Activated CD4-positive, alpha-beta memory T cell treated with anti-CD3 and anti-CD28 coated beads, Interleukin-2, amount 10 ng/mL, durations not matched to agents 7 days and 5 days (primary cell): Measurements from ENCODE around the gene DBP. TPM values are rescaled to one million over a fixed set of nuclear protein-coding genes. Genes with fewer than 3 reads are reported as not detected.

Experiments used
- CTCF ChIA-PET: fragments of 350-600 bp; sonication (Branson Sonifier 250); formaldehyde crosslinking; loops from one replicate; lab custom pipeline; 2021; ENCODE audit warnings: antibody characterized with exemption, inconsistent platforms; lab: Charles Lee
- POLR2A ChIA-PET: fragments of 350-600 bp; sonication (Branson Sonifier 250); formaldehyde crosslinking; loops from one replicate; lab custom pipeline; 2021; ENCODE audit warnings: antibody characterized with exemption; lab: Charles Lee
- DNase-seq: peaks from one replicate; pipeline ENCODE4 v3.0.0-alpha.2; 2020
- H3K27ac Mint-ChIP-seq: one replicate; pipeline ENCODE4 v1.8.0; 2021; ENCODE audit warnings: mild to moderate bottlenecking, mixed read lengths
- H3K27me3 Mint-ChIP-seq: one replicate; pipeline ENCODE4 v1.8.0; 2021; ENCODE audit warnings: mixed read lengths
- H3K36me3 Mint-ChIP-seq: one replicate; pipeline ENCODE4 v1.8.0; 2021; ENCODE audit warnings: low read depth, mixed read lengths
- H3K4me1 Mint-ChIP-seq: one replicate; pipeline ENCODE4 v1.8.0; 2021; ENCODE audit warnings: mixed read lengths
- H3K4me3 Mint-ChIP-seq: one replicate; pipeline ENCODE4 v1.8.0; 2021; ENCODE audit warnings: mild to moderate bottlenecking, mixed read lengths
- H3K9me3 Mint-ChIP-seq: one replicate; pipeline ENCODE4 v1.8.0; 2021; ENCODE audit warnings: mixed read lengths
- total RNA-seq, 2 experiments: library from RNA; stranded (reverse); gene quantifications; one replicate each; pipeline ENCODE4 v1.2.3, GENCODE V29; 2021

Gene DBP
- total RNA-seq, 2 experiments from 2014 or later = 18.7 to 19.1 TPM

DNA sequence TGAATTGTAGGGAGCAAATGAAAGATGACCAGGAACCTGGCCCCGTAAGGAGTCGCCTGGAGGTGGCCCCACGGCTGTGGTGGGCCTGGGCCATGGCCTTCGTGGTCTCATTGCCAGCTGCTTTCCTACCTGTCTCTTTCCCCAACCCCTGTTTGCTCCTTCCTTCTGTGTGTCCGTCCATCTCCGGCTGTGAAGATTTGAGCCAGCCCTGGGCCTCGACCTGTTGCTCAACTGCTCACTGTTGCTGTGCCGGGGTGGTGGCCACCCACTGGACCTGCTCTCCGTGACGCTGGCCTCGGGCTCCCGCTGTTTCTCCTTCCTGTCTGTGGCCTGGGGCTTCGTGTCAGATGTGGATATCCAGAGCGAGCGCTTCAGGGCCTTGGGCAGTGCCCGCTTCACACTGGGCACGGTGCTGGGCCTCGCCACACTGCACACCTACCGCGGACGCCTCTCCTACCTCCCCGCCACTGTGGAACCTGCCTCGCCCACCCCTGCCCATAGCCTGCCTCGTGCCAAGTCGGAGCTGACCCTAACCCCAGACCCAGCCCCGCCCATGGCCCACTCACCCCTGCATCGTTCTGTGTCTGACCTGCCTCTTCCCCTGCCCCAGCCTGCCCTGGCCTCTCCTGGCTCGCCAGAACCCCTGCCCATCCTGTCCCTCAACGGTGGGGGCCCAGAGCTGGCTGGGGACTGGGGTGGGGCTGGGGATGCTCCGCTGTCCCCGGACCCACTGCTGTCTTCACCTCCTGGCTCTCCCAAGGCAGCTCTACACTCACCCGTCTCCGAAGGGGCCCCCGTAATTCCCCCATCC, 8.5 kb downstream of the DBP start:
- H3K27ac Mint-ChIP-seq = no peak overlapping the region
- CTCF ChIA-PET = no interaction called here

DNA sequence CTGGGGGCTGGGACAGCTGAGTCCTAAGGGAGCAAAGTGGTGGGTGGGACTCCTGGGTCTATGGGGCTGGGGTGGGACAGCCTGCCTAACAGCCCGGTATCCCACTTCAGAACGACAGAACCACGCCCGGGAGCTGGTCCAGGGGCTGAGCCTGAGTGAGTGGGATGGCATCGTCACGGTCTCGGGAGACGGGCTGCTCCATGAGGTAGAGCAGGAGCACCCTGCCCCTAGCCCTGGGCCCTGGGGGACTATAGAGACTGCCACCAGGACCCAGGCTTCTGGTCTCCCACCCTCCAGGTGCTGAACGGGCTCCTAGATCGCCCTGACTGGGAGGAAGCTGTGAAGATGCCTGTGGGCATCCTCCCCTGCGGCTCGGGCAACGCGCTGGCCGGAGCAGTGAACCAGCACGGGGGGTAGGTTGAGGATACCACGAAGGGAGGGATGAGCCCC, 9.3 kb downstream of the DBP start:
- H3K27me3 Mint-ChIP-seq = no peaks in the 10 kb centered on the region
- no peak overlapping the region for H3K4me3 Mint-ChIP-seq
- no peak for DNase-seq
- POLR2A ChIA-PET = interaction anchor here (1.1 to 2.0 kb wide), 4 partner anchors 9 to 12 kb away, joined by 3 to 6 read pairs (median 6); partner anchors contain the start of genes DBP, RPL18 and SPHK2
- no peak overlapping the region for H3K27ac Mint-ChIP-seq
- H3K9me3 Mint-ChIP-seq = no peaks in the 10 kb centered on the region
- peaks cover 16% of the 10 kb centered on the region for H3K36me3 Mint-ChIP-seq
- CTCF ChIA-PET = no interaction called here
- peaks cover 49% of the 10 kb centered on the region for H3K4me1 Mint-ChIP-seq

More for the DNA sequence above, 8.5 kb downstream of the DBP start:
- Mint-ChIP-seq H3K9me3 (no peaks in the 10 kb centered on the region), H3K4me3 (no peak overlapping the region), H3K27me3 (no peaks in the 10 kb centered on the region), H3K36me3 (peaks cover 10% of the 10 kb centered on the region), H3K4me1 (peaks cover 47% of the 10 kb centered on the region)
- POLR2A ChIA-PET = interaction anchor here (1.1 to 2.0 kb wide), 4 partner anchors 8 to 13 kb away, joined by 3 to 6 read pairs (median 6); partner anchors contain the start of genes DBP, RPL18 and SPHK2
- no peak for DNase-seq

- Mint-ChIP-seq H3K27ac (peak overlapping the region; percentile 52), H3K27me3 (no peaks in the 10 kb centered on the region), H3K9me3 (no peaks in the 10 kb centered on the region), H3K4me1 (peaks cover 48% of the 10 kb centered on the region), H3K4me3 (no peak overlapping the region), H3K36me3 (peaks cover 18% of the 10 kb centered on the region)
- CTCF ChIA-PET = no interaction called here
- peak; percentile 50 for DNase-seq
- POLR2A ChIA-PET = interaction anchor here (0.6 to 2.0 kb wide), 5 partner anchors 8 to 12 kb away, joined by 3 to 6 read pairs (median 5); partner anchors contain the start of genes DBP, RPL18 and SPHK2
Observed at GRCh38 chr19:48627201-48627864, 9.8 kb downstream of the DBP start.

DNA sequence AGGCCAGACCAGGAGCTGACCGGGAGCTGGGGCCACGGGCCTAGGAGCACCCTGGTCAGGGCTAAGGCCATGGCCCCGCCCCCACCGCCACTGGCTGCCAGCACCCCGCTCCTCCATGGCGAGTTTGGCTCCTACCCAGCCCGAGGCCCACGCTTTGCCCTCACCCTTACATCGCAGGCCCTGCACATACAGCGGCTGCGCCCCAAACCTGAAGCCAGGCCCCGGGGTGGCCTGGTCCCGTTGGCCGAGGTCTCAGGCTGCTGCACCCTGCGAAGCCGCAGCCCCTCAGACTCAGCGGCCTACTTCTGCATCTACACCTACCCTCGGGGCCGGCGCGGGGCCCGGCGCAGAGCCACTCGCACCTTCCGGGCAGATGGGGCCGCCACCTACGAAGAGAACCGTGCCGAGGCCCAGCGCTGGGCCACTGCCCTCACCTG, 11.3 kb downstream of the DBP start:
- DNase-seq = no peak
- H3K27ac Mint-ChIP-seq = no peak overlapping the region
- no peaks in the 10 kb centered on the region for H3K9me3 Mint-ChIP-seq
- CTCF ChIA-PET = no interaction called here
- H3K4me1 Mint-ChIP-seq = peaks cover 53% of the 10 kb centered on the region
- POLR2A ChIA-PET = no interaction called here
- no peaks in the 10 kb centered on the region for H3K27me3 Mint-ChIP-seq
- H3K4me3 Mint-ChIP-seq = no peak overlapping the region
- H3K36me3 Mint-ChIP-seq = peaks cover 26% of the 10 kb centered on the region

DNA sequence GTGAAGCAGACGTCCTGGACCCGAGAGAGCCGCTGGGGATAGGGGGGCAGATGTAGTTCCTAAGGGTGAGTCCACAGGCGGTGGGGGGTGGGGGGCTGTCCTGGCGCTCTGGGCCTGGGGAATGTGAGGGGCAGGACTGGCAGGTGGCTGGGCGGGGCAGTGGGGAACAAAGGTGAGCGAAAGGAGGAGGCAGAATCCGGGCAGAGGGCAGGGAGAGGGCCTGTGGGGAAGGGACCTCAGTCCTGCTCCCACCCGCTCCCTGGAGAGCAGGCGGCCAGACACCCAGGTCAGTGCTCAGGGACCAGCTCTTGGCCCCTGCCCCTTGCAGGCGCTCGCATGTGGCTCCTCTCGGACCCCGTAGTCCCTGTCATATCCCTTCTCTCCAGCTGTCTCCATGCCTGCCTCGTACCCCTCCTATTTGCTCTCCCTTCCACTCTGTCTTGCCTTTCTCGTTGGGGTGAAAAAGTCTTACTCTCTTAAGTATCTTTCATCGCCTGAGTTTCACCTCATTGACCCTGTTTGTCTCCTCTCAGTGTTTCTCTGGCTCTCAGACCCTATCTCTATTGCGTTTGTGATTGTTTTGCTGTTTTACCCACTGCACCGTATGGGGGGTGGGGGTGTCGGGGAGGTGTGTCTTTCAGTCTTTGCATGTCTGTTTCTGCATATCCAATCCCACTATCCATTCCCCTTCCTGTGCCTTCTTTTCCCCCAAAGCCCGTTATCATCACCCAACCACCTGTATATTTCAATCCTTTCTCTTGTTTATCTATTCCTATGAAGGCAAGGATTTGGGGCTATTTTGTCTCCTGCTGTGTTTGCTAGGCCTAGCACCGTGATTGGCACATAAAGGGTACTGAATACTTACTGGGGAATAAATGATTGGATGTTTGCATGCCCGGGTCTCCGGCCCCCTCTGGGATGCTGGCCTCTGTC, 12.1 kb downstream of the DBP start:
- ChIA-PET CTCF (no interaction called here), POLR2A (interaction anchor here (0.6 to 1.8 kb wide), 2 partner anchors 9 to 10 kb away, joined by 3 to 7 read pairs; partner anchors contain the start of gene FAM83E)
- Mint-ChIP-seq H3K9me3 (no peaks in the 10 kb centered on the region), H3K27ac (peak overlapping the region; percentile 55), H3K36me3 (peaks cover 25% of the 10 kb centered on the region), H3K4me1 (peaks cover 48% of the 10 kb centered on the region), H3K4me3 (peak overlapping the region; percentile 71), H3K27me3 (no peaks in the 10 kb centered on the region)
- DNase-seq = no peak

GRCh38 chr19:48624067-48624594, 13.0 kb downstream of the DBP start:
- POLR2A ChIA-PET = interaction anchor here (1.1 to 1.9 kb wide), 4 partner anchors 9 to 21 kb away, joined by 4 to 15 read pairs (median 6); partner anchors contain the start of genes CA11 and FAM83E
- peak overlapping the region; percentile 86 for H3K27ac Mint-ChIP-seq
- CTCF ChIA-PET = interaction anchor here (0.6 to 1.9 kb wide), 4 partner anchors 10 to 369 kb away, joined by 3 to 11 read pairs (median 6); partner anchors contain the start of genes DBP, GYS1 and RUVBL2
- H3K36me3 Mint-ChIP-seq = peaks cover 27% of the 10 kb centered on the region
- H3K4me1 Mint-ChIP-seq = peaks cover 53% of the 10 kb centered on the region
- H3K4me3 Mint-ChIP-seq = peak overlapping the region; percentile 71
- peak; percentile 98 for DNase-seq
- H3K27me3 Mint-ChIP-seq = no peaks in the 10 kb centered on the region
- H3K9me3 Mint-ChIP-seq = no peaks in the 10 kb centered on the region

- no peaks in the 10 kb centered on the region for H3K9me3 Mint-ChIP-seq
- peaks cover 53% of the 10 kb centered on the region for H3K4me1 Mint-ChIP-seq
- H3K27me3 Mint-ChIP-seq = no peaks in the 10 kb centered on the region
- POLR2A ChIA-PET = interaction anchor here (0.6 to 1.9 kb wide), 5 partner anchors 9 to 116 kb away, joined by 3 to 15 read pairs (median 6); partner anchors contain the start of genes CA11 and FAM83E
- CTCF ChIA-PET = interaction anchor here (0.6 to 1.9 kb wide), 4 partner anchors 10 to 370 kb away, joined by 3 to 11 read pairs (median 6); partner anchors contain the start of genes DBP, GYS1 and RUVBL2
- no peak for DNase-seq
- H3K4me3 Mint-ChIP-seq = peak overlapping the region; percentile 71
- H3K27ac Mint-ChIP-seq = peak overlapping the region; percentile 86
- H3K36me3 Mint-ChIP-seq = peaks cover 31% of the 10 kb centered on the region
Observed at GRCh38 chr19:48623556-48624066, 13.6 kb downstream of the DBP start.

- peaks cover 64% of the 10 kb centered on the region for H3K36me3 Mint-ChIP-seq
- no peaks in the 10 kb centered on the region for H3K27me3 Mint-ChIP-seq
Observed at GRCh38 chr19:48619692-48620585, 17.2 kb downstream of the DBP start.

DNA sequence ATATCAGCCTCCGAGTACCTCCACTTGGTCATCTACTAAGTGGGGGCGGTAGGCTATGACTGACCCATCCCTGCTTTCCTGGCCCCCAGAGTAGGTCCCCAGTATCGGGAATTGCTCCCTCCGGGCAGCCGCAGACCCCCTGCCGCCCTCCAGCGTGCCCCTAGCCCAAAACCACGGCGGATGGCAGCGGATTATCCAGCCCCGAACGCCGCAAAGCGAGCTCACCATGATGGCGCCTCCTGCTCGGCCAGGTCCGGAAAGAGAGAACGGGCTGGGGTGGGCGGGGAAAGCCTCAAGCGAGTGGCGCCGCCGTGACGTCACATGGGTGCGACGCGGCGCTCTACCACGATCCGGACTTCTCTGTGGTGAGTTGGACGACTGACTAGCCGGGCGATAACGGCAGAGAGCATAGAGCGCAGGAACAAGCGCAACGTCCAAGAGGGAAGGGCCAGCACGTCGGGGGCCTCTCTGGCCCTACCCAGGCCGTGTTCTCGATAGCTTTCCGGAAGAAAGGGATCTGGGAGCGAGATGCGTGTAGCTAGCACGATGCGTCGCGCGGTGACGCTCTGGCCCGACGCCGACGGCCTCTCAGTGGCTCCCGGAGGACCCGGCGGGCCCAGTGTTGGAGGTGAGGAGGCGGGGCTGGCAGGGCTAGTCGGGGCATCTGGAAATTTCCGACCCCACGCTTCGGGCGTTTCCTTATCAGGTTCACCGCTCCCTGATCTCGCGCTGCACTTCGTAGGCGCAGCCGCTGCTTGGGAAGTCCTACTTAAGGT, 18.1 kb downstream of the DBP start, which contains the start of the genes RPL18 and SPHK2:
RPL18 (minus strand) TSS at position 263 of the 776 bp plus-strand sequence; CDS start at position 228, 35 bp downstream.
SPHK2 (plus strand) TSS at position 591 of the 776 bp plus-strand sequence. CDS start 1,009 bp downstream, outside the sequence.
- H3K4me1 Mint-ChIP-seq = peaks cover 58% of the 10 kb centered on the region
- peak within 1 kb of the TSS; percentile 97 for H3K27ac Mint-ChIP-seq
- CTCF ChIA-PET = interaction anchor here (0.6 to 1.4 kb wide), 4 partner anchors 10 to 126 kb away, joined by 3 to 7 read pairs (median 4); no protein-coding TSS in a partner anchor
- no peaks in the 10 kb centered on the region for H3K27me3 Mint-ChIP-seq
- peaks cover 67% of the 10 kb centered on the region for H3K36me3 Mint-ChIP-seq
- H3K9me3 Mint-ChIP-seq = no peaks in the 10 kb centered on the region
- POLR2A ChIA-PET = interaction anchor here (0.7 to 4.7 kb wide), 14 partner anchors 8 to 363 kb away, joined by 3 to 51 read pairs (median 4); partner anchors contain the start of genes CA11, CARD8, DBP and SPACA4
- H3K4me3 Mint-ChIP-seq = peak within 1 kb of the TSS; percentile 96
- peak; percentile 97 for DNase-seq

More at GRCh38 chr19:48619692-48620585, 17.2 kb downstream of the DBP start:
- peaks cover 64% of the 10 kb centered on the region for H3K4me1 Mint-ChIP-seq
- CTCF ChIA-PET = interaction anchor here (0.6 to 1.4 kb wide), 7 partner anchors 11 to 127 kb away, joined by 3 to 7 read pairs (median 4); no protein-coding TSS in a partner anchor
- no peak for DNase-seq
- H3K27ac Mint-ChIP-seq = peak overlapping the region; percentile 97
- POLR2A ChIA-PET = interaction anchor here (0.8 to 4.7 kb wide), 11 partner anchors 8 to 255 kb away, joined by 3 to 51 read pairs (median 5); partner anchors contain the start of genes CA11, DBP and SPACA4
- no peaks in the 10 kb centered on the region for H3K9me3 Mint-ChIP-seq
- peak overlapping the region; percentile 96 for H3K4me3 Mint-ChIP-seq
